Central memory CD4-positive, alpha-beta T cell (primary cell): Measurements from ENCODE around the gene OR2T2.
"Not testable (repeated sequence)": the region's sequence is repeated elsewhere in the genome, so short reads cannot be mapped to it uniquely, and the experiment has no call there.

Source experiments
- DNase-seq: peaks from one replicate; pipeline ENCODE4 v3.0.0; 2022

Gene OR2T2

DNA sequence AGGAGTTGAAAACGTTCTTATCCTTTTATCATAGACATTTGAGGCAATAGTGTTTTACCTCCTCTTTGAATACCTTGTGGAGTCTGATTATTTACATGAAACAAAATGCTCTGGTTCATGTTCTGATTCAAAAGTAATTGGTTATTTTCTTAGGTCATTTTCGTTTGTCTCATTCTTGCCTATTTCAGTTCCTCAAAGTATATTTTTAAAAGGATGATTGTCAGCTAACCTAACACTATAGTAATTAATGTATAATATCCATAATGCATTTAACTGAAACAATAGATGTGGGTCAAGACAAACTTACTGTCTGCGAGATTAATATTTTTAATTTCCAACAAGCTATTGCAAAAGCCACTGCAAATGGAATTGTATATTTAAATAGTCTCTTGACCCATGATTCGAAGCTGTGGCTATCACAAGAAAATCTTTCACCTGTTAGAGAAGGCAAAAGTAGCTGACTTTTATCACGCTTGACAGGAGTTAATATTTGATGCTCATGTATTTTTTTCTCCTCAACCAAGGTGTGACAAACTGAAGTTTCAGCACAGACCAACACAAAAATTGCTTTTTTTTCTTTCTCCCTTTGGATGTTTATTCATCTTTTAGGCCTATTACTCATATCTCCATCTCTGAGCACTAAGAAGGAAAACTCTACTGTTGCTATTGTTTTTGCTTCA is 5.2 kb downstream of the OR2T2 start:
- DNase-seq = not testable (repeated sequence)

DNA sequence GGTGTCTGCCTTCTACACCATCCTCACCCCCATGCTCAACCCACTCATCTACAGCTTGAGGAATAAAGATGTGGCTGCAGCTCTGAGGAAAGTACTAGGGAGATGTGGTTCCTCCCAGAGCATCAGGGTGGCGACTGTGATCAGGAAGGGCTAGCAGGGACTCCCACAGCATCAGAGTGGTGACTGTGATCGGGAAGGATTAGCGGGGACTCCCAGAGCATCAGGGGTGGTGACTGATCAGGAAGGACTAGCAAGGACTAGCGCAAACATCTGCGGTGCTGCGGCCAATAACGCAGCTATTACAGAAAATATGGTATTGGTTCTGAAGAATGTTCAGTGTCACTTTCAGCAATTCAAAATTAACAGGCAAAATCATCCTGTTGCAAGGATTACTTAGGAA is 8.2 kb downstream of the OR2T2 start:
- DNase-seq = not testable (repeated sequence)

DNA sequence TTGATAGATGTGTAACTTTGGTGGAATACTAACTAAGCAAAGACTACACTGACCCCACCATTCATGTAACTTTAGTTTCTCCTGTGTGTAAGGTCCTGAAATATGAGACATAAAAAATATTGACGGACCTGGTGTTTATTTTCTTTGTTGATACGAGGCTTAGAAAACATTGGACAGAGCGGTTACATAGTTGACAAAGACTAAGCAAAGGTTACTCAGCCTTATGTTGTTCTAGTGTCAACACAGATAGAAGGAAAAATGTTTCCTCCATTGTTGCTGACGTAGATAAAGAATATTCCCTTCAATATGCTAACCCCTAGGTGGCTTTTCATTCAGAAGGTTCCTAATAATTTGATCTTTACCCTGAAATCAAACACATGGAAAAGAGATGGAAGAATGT is 9.6 kb downstream of the OR2T2 start:
- DNase-seq = not testable (repeated sequence)

DNA sequence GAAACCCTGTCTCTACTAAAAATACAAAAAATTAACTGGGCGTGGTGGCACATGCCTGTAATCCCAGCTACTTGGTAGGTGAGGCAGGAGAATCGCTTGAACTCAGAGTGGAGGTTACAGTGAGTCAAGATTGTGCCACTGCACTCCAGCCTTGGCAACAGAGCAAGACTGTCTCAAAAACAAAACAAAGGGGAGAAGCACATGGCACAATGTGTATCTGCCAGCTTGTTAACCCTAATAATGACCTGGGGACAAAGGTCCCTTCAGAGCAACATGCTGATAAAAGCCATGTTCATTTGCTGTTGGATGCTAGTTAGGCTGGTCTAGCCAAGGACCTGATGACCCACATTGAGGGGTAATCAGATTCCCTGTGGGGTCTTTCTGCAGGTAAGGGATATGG is 11.2 kb downstream of the OR2T2 start:
- DNase-seq = not testable (repeated sequence)

GRCh38 chr1:248459117-248459516 is 13.7 kb downstream of the OR2T2 start:
- not testable (repeated sequence) for DNase-seq

DNA sequence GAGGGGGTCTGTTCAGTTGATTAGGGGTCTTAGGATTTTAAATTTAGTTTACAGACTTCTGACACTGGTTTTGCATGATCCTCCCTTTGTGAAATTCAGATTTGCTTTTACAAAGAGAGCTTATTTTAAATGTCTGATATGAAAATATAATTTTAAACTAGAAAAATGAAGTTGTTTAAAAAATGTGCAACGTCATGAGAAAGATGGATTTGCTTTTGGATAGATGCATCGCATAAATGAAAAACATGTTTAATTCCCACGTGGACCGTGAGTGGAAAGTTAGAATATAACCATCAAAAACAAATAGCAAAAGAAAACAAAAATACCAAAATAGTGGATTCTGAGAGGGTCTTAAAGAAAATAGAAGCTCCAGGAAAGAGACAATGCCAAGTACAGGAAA is 25.7 kb downstream of the OR2T2 start:
- no peak for DNase-seq

DNA sequence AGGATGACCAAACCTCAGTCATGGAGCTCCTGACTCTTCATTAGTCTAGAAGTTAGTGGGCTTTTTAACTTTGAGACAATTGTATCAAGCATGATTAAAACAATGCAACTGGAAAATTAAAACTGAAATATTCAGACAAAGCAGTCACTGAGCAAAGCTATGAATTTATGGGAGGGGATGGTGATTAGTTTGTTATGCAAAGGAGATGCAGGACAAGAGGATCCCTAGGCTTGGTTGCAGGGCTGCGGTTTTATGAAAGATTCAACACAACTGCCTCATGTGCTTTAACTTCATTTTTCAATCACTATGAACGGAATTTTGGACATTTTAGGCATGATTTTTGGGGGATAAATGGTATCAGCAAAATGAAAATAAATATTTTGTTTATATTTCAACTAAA is 26.7 kb downstream of the OR2T2 start:
- not testable (repeated sequence) for DNase-seq

DNA sequence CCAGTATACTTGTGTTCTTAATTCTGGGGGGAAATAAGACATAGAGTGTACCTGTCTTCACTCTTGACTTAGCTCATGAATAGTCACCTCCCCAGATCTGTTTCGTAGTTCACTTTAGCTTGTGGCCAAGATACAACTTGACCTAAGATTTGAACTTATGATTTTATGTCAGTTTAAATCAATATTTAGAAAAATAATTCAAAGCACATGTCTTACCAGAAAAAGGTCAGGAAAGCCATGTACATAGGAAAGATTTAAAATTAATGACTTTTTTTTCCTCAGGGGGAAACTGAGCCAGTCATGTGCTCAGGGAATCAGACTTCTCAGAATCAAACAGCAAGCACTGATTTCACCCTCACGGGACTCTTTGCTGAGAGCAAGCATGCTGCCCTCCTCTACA is 27.6 kb downstream of the OR2T2 start, which contains the start of gene OR2T3:
OR2T3 (plus strand) TSS at position 301 of the 400 bp plus-strand sequence; CDS start at position 301, 0 bp downstream.
- DNase-seq = not testable (repeated sequence)

DNA sequence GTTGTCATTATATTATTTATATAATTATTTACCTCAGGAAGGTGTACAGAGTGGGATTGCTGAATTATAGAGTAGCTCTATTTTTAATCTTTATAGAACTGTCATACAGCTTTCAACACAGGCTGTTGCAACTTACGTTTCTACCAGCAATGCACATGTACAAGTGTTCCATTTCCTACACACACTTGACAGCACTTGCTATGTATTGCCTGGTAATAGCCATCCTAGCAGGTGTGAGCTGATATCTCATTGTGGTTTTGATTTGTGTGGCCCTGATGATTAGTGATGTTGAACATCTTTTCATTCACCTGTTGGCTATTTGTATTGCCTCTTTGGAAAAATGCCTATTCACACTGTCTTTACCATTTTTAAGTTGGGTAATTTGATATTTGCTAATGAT is 30.2 kb downstream of the OR2T2 start:
- not testable (repeated sequence) for DNase-seq

DNA sequence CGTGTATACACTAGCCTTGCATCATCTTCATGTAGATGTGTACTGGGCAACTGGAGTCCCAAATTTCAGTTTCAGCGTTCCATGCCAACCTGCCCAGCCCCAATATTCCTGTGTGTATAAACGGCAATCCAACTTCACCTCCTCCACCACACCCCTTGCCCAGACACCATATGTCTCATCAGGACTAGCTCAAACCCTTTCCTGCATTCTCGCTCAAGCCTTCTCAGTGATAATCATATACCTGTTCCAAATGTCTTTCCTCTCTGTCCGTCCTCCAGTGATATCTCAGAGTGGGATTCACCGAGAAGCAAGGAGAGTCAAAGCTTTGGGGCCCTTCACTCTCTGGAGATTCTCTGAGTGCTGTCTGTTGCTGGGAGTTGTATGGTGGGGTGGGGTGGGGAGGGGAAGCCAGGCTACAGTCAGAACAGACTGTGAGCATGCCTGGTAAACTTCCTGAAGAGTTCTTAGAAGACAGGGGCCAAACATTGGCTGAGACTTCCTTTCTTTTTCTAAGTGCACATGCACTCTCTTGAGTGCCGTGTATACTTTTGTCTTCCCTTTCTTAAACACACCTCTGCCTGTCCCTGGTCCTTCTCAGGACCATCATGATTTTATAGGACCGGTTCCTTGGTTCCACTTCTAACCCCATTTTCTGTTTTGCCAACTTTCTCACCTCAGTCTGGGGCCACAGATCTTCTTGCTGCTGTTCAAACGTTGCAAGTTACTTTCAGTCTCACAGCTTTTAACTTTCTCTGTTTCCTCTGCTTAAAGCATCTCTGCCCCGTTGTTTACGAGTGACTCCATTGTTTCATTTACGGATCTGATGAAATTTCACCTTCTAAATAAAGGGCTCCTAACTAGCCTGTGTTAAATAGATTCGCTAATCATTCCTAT is 36.5 kb downstream of the OR2T2 start:
- peak; percentile 37 for DNase-seq

- not testable (repeated sequence) for DNase-seq
Observed at GRCh38 chr1:248488289-248488688, 42.9 kb downstream of the OR2T2 start, which contains the start of gene OR2T5. Gene OR2T5, plus strand, starts transcription at chr1:248488589. Its CDS starts 0 bp downstream, at chr1:248488589.

DNA sequence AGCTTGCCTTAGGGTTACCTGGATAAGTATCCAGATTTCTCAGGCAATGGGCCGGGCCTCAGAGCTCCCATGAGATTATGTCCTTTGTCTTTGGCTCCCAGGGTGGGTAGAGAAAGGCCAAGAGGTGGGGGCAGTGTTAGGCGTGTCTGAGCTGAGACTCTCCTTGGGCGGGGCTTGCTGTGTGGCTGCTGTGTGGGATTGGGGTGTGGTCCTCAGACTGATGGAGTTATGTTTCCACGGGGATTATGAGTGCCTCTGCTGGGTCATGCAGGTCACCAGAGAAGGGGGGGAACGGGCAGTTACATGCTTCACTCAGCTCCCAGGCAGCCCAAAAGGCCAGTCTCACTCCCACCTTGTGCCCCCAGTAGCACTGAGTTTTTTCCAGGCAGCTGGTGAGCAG is 51.2 kb downstream of the OR2T2 start:
- not testable (repeated sequence) for DNase-seq

DNA sequence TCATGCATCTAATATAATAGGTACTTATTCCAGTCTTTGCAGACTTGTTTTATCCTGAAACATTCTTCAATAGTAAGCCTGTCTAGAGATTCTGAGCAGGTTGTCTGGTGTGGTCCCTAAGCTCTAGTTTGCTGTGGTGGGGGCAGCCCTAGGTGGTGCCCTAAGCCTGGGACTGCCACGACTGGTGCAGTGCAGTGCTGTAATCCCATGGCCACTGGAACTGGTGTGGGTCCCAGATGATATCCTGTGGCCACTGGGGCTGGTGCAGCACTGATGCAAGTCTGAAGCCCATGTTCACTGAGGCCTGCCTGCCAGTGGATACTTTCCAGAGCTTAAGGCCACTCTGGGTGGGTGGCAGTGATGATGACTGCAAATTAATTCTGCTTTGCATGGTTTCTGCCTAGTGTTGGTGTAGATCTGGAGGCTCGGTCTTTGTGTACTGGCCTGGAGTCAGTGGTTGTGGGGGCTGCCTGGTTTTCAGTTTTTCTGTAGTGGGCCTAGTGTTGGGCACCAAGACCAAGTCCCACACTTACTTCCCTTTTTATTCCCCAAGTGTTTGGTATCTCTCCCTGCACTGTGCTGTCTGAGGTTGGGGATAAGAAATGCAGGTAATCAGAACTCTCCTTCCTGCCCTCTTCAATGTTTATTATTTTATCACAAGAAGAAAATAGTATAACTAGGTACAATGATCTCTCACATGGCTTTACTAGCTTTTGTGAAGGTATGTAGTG is 55.0 kb downstream of the OR2T2 start:
- DNase-seq = not testable (repeated sequence)
